Type B pancreatic cell (in vitro differentiated cells): ENCODE data around the gene INPP5A. TPM values are rescaled to one million over a fixed set of nuclear protein-coding genes. Genes with fewer than 3 reads are reported as not detected.
A peak's percentile ranks its signal among the peaks of the same experiment; 100 is the strongest.

Experiments used
- DNase-seq: peaks from one replicate; pipeline ENCODE4 v3.0.0; 2021; ENCODE audit warnings: mixed read lengths; ENCODE audit not compliant: unreplicated experiment; ENCODE audit errors: extremely low spot score
- H3K27ac Mint-ChIP-seq: 2 replicates; pipeline ENCODE4 v1.8.0; 2021; ENCODE audit warnings: mild to moderate bottlenecking, mixed read lengths
- H3K27me3 Mint-ChIP-seq: 2 replicates; pipeline ENCODE4 v1.8.0; 2021; ENCODE audit warnings: mixed read lengths
- H3K36me3 Mint-ChIP-seq: 2 replicates; pipeline ENCODE4 v1.8.0; 2021; ENCODE audit warnings: mixed read lengths
- H3K4me1 Mint-ChIP-seq: one replicate; pipeline ENCODE4 v1.8.0; 2021; ENCODE audit warnings: mixed read lengths; ENCODE audit not compliant: unreplicated experiment
- H3K4me3 Mint-ChIP-seq: 2 replicates; pipeline ENCODE4 v1.8.0; 2021; ENCODE audit warnings: mild to moderate bottlenecking, mixed read lengths
- H3K9me3 Mint-ChIP-seq: 2 replicates; pipeline ENCODE4 v1.8.0; 2021; ENCODE audit warnings: mixed read lengths
- total RNA-seq: library from RNA; stranded (reverse); gene quantifications from 2 replicates; pipeline ENCODE4 v1.2.1, GENCODE V29; 2021; ENCODE audit warnings: low replicate concordance
- TF ChIP-seq, protein P1 (sequence below): fragments of 200-600 bp; sonication (generic); conservative IDR thresholded peaks from 2 replicates; pipeline ENCODE4 v1.5.0; 2021; ENCODE audit warnings: antibody characterized with exemption, mild to moderate bottlenecking

INPP5A gene
- total RNA-seq, 1 donor from 2014 or later: 26.6 TPM

DNA sequence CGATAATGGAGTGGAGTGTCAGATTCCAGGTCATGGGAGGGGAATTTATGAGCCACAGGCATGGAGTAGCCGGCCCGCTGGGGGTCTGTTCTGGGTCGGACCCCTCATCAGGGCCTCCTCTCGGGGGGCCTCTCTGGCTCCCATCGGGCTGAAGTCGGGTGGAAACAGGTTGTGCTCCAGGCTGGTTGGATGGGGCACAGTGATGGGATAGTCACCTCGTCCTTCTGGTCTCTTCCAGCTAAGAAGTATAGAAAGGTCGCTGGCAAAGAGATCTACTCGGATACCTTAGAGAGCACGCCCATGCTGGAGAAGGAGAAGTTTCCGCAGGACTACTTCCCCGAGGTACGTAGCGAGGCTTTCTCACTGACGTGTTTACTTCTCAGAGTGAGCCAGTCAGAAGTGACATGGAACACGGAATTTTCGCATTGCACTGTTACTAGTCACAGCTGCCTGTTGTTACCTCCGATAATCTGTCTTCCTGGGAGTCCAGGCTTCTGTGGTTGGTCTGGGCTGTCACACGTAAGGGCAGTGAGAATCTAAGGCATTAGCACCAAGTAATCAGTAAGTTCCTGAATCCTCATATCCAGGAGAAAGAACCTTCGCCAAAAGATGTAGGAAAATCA lies 160.1 kb downstream of the INPP5A start:
- peaks cover 15% of the 10 kb centered on the region for H3K4me1 Mint-ChIP-seq
- no peak overlapping the region for H3K4me3 Mint-ChIP-seq
- TF ChIP-seq, protein P1, sequence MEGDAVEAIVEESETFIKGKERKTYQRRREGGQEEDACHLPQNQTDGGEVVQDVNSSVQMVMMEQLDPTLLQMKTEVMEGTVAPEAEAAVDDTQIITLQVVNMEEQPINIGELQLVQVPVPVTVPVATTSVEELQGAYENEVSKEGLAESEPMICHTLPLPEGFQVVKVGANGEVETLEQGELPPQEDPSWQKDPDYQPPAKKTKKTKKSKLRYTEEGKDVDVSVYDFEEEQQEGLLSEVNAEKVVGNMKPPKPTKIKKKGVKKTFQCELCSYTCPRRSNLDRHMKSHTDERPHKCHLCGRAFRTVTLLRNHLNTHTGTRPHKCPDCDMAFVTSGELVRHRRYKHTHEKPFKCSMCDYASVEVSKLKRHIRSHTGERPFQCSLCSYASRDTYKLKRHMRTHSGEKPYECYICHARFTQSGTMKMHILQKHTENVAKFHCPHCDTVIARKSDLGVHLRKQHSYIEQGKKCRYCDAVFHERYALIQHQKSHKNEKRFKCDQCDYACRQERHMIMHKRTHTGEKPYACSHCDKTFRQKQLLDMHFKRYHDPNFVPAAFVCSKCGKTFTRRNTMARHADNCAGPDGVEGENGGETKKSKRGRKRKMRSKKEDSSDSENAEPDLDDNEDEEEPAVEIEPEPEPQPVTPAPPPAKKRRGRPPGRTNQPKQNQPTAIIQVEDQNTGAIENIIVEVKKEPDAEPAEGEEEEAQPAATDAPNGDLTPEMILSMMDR: no peak
- H3K9me3 Mint-ChIP-seq: peaks cover 7% of the 10 kb centered on the region
- peaks cover 11% of the 10 kb centered on the region for H3K27me3 Mint-ChIP-seq
- peaks cover 17% of the 10 kb centered on the region for H3K36me3 Mint-ChIP-seq
- no peak overlapping the region for H3K27ac Mint-ChIP-seq
- DNase-seq: peak; percentile 45

DNA sequence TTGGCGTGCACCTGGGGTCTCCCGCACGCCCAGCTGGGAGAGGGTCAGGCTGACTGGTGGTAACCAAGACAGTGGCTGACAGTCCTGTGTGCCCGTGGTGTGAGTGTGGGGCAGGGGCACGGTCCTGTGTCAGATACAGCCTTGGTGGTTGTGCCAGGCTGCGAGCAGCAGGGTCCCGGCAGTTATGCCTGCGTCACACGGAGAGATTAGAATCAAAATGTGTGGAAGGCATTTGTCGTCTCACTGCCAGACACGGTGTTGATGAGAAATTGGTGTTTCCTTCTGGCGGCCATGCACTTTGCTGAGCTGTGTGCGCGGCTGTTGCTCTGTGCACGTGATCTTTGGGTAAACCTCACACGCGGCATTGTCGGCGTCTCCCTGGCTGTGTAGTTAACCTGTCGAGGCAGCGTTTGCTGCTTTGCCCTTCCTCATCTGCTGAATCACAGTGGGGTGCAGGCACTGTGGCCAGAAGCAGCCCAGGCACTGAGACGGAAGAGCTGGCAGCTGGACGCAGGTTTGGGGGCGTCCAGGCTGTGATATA lies 160.7 kb downstream of the INPP5A start:
- peaks cover 16% of the 10 kb centered on the region for H3K36me3 Mint-ChIP-seq
- peaks cover 11% of the 10 kb centered on the region for H3K27me3 Mint-ChIP-seq
- no peak overlapping the region for H3K27ac Mint-ChIP-seq
- peak; percentile 63 for DNase-seq
- TF ChIP-seq, protein P1: no peak
- H3K9me3 Mint-ChIP-seq: peaks cover 7% of the 10 kb centered on the region
- H3K4me3 Mint-ChIP-seq: no peak overlapping the region
- H3K4me1 Mint-ChIP-seq: peaks cover 15% of the 10 kb centered on the region

DNA sequence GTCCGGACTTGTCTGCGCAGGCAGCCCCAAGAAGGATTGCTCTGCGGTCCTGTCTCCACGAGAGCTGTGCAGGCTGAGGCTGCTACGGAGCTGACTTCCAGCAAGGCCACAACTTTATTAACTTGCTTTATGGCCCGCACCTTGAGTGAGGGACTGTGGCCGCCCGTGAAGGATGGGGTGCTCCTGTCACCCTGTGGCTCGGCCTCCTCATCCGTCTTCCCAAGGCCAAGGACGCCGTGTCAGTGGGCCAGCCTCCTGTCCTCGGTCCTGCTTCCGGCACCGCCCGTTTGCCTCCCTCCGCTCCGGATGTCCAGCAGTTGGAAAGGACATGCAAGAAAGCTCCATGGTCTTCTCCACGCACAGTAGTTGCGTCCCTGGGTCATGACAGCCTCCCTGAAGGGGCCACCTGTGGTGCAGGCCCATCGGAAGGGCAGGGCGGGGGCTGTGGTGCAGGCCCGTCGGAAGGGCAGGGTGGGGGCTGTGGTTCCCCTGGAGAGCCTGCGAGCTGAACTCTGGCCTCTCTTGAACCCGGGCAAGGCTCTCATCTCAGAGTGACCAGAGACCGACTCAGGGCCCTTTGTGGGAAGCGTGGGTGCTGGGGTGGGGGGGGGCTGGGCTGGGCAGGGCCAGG lies 161.3 kb downstream of the INPP5A start:
- H3K4me1 Mint-ChIP-seq: peaks cover 15% of the 10 kb centered on the region
- H3K36me3 Mint-ChIP-seq: peaks cover 16% of the 10 kb centered on the region
- H3K4me3 Mint-ChIP-seq: no peak overlapping the region
- H3K27ac Mint-ChIP-seq: no peak overlapping the region
- peaks cover 7% of the 10 kb centered on the region for H3K9me3 Mint-ChIP-seq
- TF ChIP-seq, protein P1: no peak
- DNase-seq: peak; percentile 59
- peaks cover 11% of the 10 kb centered on the region for H3K27me3 Mint-ChIP-seq

DNA sequence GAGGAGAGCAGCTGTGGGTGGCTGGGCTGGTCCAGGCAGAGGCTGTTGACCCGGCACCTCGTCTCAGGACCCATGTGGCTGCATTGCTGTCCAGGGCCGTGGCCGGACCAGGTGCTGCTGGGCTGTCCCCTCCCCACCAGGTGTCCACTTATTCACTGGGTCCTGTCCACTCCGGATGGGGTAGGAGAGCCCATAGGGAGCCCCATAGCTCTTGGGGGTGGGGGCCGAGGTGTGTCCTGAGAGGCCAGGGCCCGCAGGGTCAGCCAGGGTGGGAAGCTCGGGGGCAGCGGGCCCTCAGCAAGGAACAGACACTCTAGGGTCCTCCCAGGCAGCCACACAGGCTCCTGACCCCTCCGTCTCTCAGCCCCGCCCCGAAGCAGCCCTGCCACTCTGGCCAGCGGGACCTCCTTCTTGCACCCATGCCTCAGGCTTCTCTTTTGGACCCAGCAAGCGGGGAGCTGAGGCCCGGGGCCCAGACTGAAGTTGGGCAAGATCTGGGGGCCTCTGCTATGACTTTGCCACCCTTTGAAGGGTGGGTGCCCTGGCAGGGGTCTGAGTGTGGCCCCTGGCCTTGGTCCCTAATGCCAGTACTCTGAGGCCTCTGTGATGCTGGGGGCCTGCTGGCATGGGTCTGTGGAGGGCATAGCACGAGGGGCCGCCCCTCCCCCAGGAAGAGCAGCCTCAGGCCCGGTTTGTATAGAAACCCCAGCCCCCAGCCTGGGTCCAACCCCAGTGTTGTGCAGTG lies 162.0 kb downstream of the INPP5A start:
- no peak overlapping the region for H3K4me3 Mint-ChIP-seq
- TF ChIP-seq, protein P1: no peak
- H3K36me3 Mint-ChIP-seq: peaks cover 16% of the 10 kb centered on the region
- peaks cover 6% of the 10 kb centered on the region for H3K9me3 Mint-ChIP-seq
- H3K4me1 Mint-ChIP-seq: peaks cover 15% of the 10 kb centered on the region
- peaks cover 8% of the 10 kb centered on the region for H3K27me3 Mint-ChIP-seq
- DNase-seq: peak; percentile 67
- no peak overlapping the region for H3K27ac Mint-ChIP-seq

DNA sequence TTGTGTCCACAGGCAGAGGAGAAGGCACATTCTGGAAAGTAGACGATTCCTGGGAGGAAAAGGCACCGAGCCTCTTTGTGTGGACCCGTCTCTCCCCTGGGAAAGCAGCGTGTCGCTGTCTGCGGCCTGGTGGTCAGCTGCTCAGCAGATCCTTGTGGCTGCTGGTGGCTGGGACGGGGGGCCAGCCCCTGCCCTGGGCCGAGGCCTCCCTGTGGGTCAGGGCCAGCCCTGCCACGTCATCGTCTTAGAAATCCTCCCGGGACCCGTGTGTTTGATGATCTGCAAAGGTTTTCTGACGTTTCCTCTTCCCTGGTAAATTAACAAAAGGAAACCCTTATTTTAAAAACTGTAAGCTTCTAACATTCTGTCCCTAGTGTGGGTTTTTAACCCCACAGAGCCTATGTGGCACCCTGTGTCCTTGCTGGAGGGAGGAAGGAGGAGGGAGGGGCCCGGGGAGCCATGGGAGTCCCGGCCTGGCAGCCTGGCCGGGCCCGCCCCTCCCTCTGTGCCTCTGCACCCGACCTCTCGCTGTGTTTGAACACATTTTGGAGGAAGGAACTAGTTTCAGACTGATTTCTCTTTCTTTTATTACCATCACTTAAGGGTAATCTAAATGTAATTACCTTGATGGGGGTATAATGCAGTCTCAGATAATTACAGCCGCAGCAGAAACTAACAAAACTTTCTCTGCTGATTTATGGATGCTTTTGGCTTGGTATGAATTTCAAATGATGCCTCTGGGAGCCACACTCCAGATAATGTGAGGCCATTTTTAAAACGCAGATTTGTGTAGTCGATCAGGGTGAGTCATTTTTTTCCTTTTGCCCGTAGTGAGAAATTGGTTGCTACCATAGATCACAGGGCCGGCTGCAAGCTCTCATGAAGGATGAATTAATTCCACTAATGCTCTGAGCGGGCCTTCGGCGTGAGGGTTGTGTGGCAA lies 162.8 kb downstream of the INPP5A start:
- TF ChIP-seq, protein P1: no peak
- no peaks in the 10 kb centered on the region for H3K9me3 Mint-ChIP-seq
- no peak overlapping the region for H3K27ac Mint-ChIP-seq
- peak; percentile 58 for DNase-seq
- peaks cover 3% of the 10 kb centered on the region for H3K27me3 Mint-ChIP-seq
- peaks cover 15% of the 10 kb centered on the region for H3K4me1 Mint-ChIP-seq
- H3K4me3 Mint-ChIP-seq: peak overlapping the region; percentile 27
- H3K36me3 Mint-ChIP-seq: peaks cover 11% of the 10 kb centered on the region
